Activated T-helper 1 cell treated with anti-CD3 and anti-CD28 coated beads, Interleukin-12 subunit alpha, Interleukin-12 subunit beta, Interleukin-2, Interleukin-4 antibody, amounts not matched to agents 30 ng/mL and 10 ng/mL and 1 ng/mL, durations not matched to agents 14 hours and 24 hours and 36 hours (primary cell): ENCODE measurements around the gene ARL17A. TPM values are rescaled to one million over a fixed set of nuclear protein-coding genes. Genes with fewer than 3 reads are reported as not detected.
"Not testable (repeated sequence)": the region's sequence is repeated elsewhere in the genome, so short reads cannot be mapped to it uniquely, and the experiment has no call there.

ENCODE experiments used
- DNase-seq: peaks from one replicate; pipeline ENCODE4 v3.0.0; 2021; ENCODE audit warnings: low spot score
- H3K27ac Mint-ChIP-seq: one replicate; pipeline ENCODE4 v1.8.0; 2021; ENCODE audit warnings: mild to moderate bottlenecking, mixed read lengths
- H3K27me3 Mint-ChIP-seq: one replicate; pipeline ENCODE4 v1.8.0; 2022; ENCODE audit warnings: mild to moderate bottlenecking, moderate library complexity, mixed read lengths; ENCODE audit not compliant: insufficient read depth
- H3K36me3 Mint-ChIP-seq: one replicate; pipeline ENCODE4 v1.8.0; 2021; ENCODE audit warnings: low read depth, mixed read lengths
- H3K4me1 Mint-ChIP-seq: one replicate; pipeline ENCODE4 v1.8.0; 2021; ENCODE audit warnings: low read depth, mixed read lengths
- H3K4me3 Mint-ChIP-seq: one replicate; pipeline ENCODE4 v1.8.0; 2021; ENCODE audit warnings: mild to moderate bottlenecking, moderate library complexity, mixed read lengths
- H3K9me3 Mint-ChIP-seq: one replicate; pipeline ENCODE4 v1.8.0; 2021; ENCODE audit warnings: mixed read lengths
- intact Hi-C: fragments of 100-400 bp; cut with micrococcal nuclease; formaldehyde crosslinking; loops from one replicate; pipeline ENCODE4 v1.15.1; 2024
- total RNA-seq: library from RNA; stranded (reverse); gene quantifications from 2 replicates; pipeline ENCODE4 v1.2.3, GENCODE V29; 2022

The ARL17A gene
- total RNA-seq, 1 donor from 2014 or later, result 21.8 TPM

DNA sequence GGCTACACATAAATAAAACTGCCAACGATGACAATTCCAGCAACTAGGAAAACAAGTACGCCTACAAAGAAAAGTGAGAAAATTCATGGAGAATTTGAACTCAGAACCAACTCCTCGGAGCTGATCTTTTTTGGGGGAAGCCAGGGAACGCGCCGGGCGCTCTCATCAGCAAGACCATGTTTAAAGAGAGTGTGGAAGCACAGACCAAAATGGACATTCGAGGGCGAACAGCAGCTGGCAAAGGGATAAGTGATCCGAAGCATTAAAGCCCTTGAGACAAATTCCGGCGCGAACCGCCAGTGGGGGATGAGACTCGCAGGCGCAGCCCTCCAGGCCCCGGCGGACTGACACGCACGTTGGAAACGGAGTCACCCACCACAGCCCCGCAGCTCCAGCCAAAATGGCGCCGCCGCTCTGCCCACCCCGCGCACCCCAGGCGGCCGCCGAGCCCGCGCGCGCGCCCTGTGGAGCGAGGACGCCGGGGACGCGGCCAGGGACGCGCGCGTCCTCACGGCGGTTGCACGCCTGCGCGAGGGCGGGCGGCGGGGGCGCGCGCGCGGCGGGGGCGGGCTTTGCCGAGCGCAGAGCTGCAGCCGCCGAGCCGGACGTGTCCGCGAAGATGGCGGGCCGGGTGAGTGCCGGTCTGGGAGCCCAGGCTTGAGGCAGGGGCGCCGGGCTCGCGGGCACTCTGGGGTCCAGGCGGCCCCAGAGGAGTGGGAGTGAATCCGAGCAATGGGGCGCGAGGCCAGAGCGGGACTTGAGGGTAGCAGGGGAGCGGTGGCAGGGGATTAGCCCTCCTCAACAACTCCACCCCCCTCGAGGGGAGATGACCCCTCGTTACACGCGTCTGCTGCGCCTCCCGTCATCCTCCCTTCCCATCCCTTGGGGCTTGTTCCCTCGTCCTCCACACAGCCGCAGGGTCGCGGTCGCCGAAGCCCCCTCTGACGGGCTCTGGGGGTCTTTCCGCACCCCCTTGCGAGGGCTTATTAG, 11.0 kb upstream of the ARL17A start, which contains the start of gene NSF:
TSS of gene NSF (plus strand) at position 513 of the 990 bp plus-strand sequence. CDS start at position 620, 107 bp downstream.
- H3K27ac Mint-ChIP-seq, intact Hi-C loops, H3K4me1 Mint-ChIP-seq, H3K4me3 Mint-ChIP-seq, H3K9me3 Mint-ChIP-seq, H3K36me3 Mint-ChIP-seq, H3K27me3 Mint-ChIP-seq, DNase-seq: not testable (repeated sequence)

DNA sequence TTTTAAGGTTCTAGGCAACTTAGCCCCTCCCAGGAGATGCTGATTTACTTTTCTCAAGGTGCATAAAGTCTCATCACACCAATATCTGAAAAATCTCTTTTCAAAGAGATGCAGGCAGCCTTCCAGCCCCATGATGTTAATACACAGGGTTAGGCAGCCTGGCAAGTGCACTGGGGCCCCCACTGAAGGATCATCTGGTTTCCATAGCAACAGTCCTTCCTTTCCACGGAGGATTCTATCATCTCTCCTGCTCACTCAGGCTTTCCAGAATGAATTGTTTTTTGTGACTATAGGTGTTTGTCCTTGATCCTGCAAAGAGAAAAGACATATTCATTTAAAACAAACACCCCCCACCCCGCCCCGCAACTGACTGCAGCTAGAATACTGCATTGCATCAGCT, 6.0 kb upstream of the ARL17A start:
- H3K9me3 Mint-ChIP-seq, H3K27ac Mint-ChIP-seq, H3K27me3 Mint-ChIP-seq, H3K4me1 Mint-ChIP-seq, DNase-seq, H3K36me3 Mint-ChIP-seq, intact Hi-C loops, H3K4me3 Mint-ChIP-seq: not testable (repeated sequence)

DNA sequence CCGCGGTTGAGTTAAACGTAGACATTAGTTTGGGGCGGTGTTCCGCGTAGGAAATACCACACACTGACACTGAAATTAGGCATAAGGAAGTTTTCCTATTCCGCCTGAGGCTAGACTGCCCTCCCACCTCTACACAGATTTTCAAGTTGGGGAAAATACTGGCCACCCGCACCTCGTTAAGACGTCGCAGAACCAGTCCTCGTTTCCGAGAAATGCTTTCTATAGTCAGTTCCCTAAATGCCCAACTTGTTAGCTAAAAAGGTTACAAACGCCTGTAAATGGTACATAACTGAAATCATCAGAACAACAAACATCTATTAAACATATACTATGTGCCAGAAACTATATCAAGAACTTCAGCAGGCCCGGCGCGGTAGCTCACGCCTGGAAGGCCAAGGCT, 591 bp upstream of the ARL17A start:
- H3K4me3 Mint-ChIP-seq, H3K36me3 Mint-ChIP-seq, H3K4me1 Mint-ChIP-seq, intact Hi-C loops, H3K27me3 Mint-ChIP-seq, H3K9me3 Mint-ChIP-seq, H3K27ac Mint-ChIP-seq, DNase-seq: not testable (repeated sequence)

DNA sequence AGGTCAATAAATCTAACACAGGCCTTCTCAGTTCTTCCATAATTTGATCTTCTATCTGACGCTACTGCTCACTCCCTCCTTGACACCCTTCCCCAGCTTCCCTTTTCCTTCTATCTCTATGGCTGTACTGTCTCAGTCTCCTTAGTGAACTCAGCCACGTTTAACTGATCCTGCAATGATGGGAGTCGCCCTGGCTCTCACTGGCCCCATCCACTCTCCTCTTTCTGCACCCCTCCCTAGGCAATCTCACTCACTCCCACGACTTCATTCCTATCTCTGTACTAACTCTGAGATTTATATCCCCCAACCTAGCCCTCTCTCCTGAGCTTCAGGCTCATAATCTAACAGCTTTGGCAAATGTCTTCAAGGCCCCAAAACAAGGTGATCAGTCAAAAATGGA, 7.7 kb downstream of the ARL17A start:
- H3K4me1 Mint-ChIP-seq, intact Hi-C loops, H3K36me3 Mint-ChIP-seq, H3K27me3 Mint-ChIP-seq, H3K9me3 Mint-ChIP-seq, H3K4me3 Mint-ChIP-seq, DNase-seq, H3K27ac Mint-ChIP-seq: not testable (repeated sequence)

DNA sequence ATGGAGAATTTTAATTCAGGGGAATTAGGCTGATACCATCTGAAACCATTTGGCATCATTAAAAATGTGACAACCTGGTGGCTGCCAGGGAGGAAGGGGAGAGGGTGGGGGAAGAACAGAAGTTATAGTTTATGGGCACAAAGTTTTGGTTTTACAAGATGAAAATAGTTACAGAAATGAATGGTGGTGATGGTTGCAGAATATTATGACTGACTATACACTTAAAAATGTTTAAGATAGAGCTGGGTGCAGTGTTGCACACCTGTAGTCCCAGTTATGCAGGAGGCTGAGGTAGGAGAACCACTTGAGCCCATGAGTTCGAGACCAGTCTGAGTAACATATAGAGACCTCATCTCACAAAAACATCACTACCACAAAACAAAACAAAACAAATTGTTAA, 12.5 kb downstream of the ARL17A start:
- H3K4me3 Mint-ChIP-seq, DNase-seq, H3K36me3 Mint-ChIP-seq, H3K9me3 Mint-ChIP-seq, H3K27ac Mint-ChIP-seq, intact Hi-C loops, H3K4me1 Mint-ChIP-seq, H3K27me3 Mint-ChIP-seq: not testable (repeated sequence)

DNA sequence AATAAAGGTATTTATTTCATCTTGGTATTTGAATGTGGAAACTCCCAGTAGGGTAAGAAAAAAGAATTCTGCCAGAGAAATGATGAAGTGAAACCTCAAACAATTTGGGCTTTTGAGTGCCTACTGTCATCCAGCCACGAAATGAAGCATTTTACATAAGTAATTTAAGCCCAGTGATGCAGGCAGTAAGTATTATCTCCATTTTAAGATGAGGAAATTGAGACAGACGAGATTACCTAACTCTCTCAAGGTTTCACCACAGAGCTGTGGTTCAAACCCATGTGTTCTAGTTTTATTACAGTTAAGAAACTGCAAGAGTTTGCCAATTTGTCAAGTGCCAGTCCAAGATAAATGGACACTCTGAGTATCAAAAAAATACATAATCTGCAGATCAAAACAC, 13.2 kb downstream of the ARL17A start:
- H3K4me3 Mint-ChIP-seq, DNase-seq, H3K9me3 Mint-ChIP-seq, H3K36me3 Mint-ChIP-seq, H3K27ac Mint-ChIP-seq, intact Hi-C loops, H3K4me1 Mint-ChIP-seq, H3K27me3 Mint-ChIP-seq: not testable (repeated sequence)

DNA sequence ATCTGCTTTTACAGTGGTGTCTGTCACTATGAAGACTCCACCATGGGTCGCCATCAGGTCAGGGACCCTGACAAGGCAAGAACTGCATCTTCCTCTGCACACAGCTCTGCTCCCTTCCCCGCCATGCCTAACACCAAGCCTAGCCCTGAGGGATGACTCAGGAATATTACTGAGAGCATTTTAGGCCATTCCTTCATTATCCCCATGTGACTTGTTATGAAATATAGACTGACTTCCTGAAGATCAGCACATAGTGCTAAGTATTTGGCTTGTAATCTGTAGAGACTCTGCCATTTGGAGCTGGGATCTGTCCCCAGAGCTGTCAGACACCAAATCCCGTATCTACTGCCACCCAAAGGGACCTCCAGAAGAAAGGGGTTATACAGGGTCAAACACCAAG, 19.4 kb downstream of the ARL17A start:
- H3K4me3 Mint-ChIP-seq, H3K27me3 Mint-ChIP-seq, H3K9me3 Mint-ChIP-seq, H3K27ac Mint-ChIP-seq, DNase-seq, intact Hi-C loops, H3K36me3 Mint-ChIP-seq, H3K4me1 Mint-ChIP-seq: not testable (repeated sequence)

DNA sequence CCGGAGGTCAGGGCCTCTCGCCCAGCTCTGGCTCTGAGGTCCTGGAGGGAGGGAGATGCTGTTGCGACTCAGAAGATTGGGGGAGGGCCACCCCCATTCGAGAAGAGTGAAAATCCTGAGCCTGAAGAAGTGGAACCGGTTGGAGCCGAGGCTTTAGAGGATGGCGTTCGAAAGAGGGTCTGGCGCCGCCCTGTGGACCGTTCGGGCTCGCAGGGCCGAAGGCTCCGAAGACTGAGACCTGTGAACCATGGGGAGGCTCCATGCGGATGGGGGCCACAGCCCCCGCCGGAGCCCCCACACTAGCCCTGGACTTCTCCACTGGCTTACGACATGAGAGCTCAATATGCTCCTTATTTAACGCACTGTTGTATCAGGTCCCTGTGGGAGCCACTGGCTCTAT, 20.3 kb downstream of the ARL17A start:
- H3K4me3 Mint-ChIP-seq, H3K27ac Mint-ChIP-seq, H3K9me3 Mint-ChIP-seq, H3K36me3 Mint-ChIP-seq, H3K27me3 Mint-ChIP-seq, intact Hi-C loops, H3K4me1 Mint-ChIP-seq, DNase-seq: not testable (repeated sequence)

DNA sequence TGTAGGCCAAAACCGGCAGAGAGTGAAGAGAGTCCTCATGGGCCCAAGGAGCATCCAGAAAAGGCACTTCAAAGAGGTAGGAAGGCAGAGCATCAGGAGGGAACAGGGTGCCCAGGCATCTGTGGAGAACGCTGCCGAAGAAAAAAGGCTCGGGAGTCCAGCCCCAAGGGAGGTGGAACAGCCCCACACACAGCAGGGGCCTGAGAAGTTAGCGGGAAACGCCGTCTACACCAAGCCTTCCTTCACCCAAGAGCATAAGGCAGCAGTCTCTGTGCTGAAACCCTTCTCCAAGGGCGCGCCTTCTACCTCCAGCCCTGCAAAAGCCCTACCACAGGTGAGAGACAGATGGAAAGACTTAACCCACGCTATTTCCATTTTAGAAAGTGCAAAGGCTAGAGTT, 30.9 kb downstream of the ARL17A start:
- H3K4me3 Mint-ChIP-seq, DNase-seq, intact Hi-C loops, H3K27ac Mint-ChIP-seq, H3K27me3 Mint-ChIP-seq, H3K36me3 Mint-ChIP-seq, H3K9me3 Mint-ChIP-seq, H3K4me1 Mint-ChIP-seq: not testable (repeated sequence)

DNA sequence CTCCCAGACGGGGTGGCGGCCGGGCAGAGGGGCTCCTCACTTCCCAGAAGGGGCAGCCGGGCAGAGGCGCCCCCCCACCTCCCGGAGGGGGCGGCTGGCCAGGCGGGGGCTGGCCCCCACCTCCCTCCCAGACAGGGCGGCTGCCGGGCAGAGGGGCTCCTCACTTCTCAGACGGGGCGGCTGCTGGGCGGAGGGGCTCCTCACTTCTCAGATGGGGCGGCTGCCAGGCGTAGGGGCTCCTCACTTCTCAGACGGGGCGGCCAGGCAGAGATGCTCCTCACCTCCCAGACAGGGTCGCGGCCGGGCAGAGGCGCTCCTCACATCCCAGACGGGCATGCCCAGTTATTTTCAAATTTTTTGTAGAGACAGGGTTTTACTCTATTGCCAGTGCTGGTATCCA, 44.8 kb downstream of the ARL17A start:
- H3K4me1 Mint-ChIP-seq, DNase-seq, H3K4me3 Mint-ChIP-seq, H3K9me3 Mint-ChIP-seq, H3K27ac Mint-ChIP-seq, H3K27me3 Mint-ChIP-seq, intact Hi-C loops, H3K36me3 Mint-ChIP-seq: not testable (repeated sequence)

DNA sequence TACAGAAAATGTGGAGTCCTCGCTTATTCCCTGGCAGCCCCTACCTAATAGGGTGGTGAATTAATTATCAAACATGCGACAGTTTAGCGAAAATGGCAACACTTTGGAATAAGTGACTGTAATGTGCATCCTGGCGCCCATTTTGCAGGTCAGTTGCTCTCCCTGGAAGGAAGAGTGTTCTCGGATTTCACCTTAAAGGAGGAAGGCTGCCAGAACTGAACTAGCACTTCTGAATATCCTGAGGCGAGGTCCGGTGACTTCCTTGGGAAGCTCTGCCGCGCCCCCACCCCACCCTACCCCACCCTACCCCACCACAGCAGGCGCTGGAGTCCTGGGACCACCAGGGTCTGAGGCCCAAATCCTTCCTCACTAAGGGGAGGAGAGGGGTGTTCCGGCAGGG, 67.3 kb downstream of the ARL17A start, which contains the start of gene LRRC37A2:
TSS of gene LRRC37A2 (plus strand) at position 301 of the 400 bp plus-strand sequence. CDS start 245 bp downstream, outside the sequence.
- H3K4me1 Mint-ChIP-seq, intact Hi-C loops, H3K9me3 Mint-ChIP-seq, H3K4me3 Mint-ChIP-seq, H3K27me3 Mint-ChIP-seq, DNase-seq, H3K27ac Mint-ChIP-seq, H3K36me3 Mint-ChIP-seq: not testable (repeated sequence)

DNA sequence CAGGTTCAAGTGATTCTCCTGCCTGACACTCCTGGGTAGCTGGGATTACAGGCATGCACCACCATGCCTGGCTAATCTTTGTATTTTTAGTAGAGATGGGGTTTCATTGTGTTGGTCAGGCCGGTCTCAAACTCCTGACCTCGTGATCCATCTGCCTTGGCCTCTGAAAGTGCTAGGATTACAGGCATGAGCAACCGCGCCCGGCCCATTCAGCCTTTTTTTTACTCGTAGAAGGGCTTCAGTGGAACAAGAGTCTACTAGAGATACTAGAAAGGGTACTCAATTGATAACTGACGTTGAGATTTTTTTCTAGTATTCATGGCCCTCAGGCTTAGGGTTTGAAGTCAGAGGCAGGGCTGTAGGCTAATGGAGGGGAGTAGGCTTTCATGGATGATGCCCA, 73.6 kb downstream of the ARL17A start:
- H3K27me3 Mint-ChIP-seq, DNase-seq, H3K36me3 Mint-ChIP-seq, H3K9me3 Mint-ChIP-seq, H3K27ac Mint-ChIP-seq, intact Hi-C loops, H3K4me1 Mint-ChIP-seq, H3K4me3 Mint-ChIP-seq: not testable (repeated sequence)

DNA sequence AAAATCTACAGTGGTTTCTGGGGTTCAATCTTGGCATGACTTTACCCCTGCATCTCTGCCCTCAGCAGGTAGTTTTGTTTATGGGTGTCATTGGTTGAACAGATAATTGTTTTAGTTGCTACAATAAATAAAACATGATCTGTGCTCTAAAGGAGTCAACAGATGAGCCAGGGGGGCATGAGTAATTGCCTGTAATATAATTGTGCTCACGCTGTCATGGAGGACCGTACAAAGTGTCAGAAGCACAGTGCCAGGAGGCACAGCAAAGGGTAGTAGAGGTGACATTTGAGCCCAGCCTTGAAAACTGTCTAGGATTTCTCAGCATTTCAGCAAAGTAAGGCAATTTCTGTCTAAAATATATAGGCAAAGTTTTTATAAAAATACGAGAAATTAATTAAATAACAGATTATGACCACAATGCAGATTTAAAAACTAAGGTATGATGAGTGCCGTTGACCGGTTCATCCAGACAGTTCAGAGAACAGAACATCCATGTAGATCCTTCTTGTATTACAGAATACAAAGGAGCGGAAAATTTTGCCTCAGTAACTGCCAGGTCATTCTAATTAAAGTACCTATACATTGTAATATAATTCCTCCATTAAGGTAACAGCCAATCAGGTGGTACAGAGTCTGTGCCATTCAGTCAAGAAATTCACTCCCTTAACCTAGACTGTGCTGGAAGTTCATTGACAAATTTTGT, 79.9 kb downstream of the ARL17A start:
- H3K4me1 Mint-ChIP-seq, H3K9me3 Mint-ChIP-seq, H3K36me3 Mint-ChIP-seq, DNase-seq, intact Hi-C loops, H3K4me3 Mint-ChIP-seq, H3K27me3 Mint-ChIP-seq, H3K27ac Mint-ChIP-seq: not testable (repeated sequence)
